ENCODE measurements around the gene GPR156. TPM values are rescaled to one million over a fixed set of nuclear protein-coding genes. Genes with fewer than 3 reads are reported as not detected.
"Not testable (repeated sequence)": the region's sequence is repeated elsewhere in the genome, so short reads cannot be mapped to it uniquely, and the experiment has no call there.

Gene GPR156
- total RNA-seq, 1 donor, result 0.42 TPM

DNA sequence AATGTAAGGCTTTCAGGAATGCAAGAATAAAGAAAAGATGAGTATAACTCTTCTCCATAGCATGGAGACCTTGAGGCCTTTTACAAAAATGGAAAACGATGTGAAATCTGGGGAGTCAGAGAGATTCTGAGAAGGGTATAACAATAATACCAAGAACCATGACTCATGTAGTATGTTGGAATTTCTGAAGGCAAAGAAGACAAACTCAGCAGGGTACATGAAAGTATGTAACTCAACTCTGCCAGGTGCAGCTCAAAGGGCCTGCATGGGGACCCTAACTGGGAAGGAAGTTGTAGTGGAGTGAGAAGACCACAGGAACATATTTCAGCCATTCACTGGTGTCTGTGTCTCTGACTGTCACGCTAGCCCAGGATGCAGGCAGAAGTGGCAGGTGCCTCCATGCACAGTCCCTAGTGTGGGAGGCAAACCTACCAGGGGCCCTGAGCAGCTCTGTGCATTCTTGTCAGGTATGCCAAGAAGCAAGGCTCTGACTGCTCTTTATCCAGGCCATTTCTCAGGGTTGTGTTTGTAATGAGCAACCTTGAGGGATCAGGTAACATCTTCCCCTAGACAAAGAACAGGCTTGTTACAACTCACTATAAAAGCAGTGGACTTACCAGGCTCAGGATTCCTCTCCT is 57.2 kb downstream of the GPR156 start:
- Histone ChIP-seq H3K4me1 (ENCODE audit: insufficient read depth, low read length) (no peaks in the 10 kb centered on the region), H3K9me3 (ENCODE audit: low read depth, low read length) (no peaks in the 10 kb centered on the region), H3K4me3 (ENCODE audit: low read length) (no peak overlapping the region), H3K27me3 (ENCODE audit: insufficient read depth, low read length) (no peaks in the 10 kb centered on the region)

DNA sequence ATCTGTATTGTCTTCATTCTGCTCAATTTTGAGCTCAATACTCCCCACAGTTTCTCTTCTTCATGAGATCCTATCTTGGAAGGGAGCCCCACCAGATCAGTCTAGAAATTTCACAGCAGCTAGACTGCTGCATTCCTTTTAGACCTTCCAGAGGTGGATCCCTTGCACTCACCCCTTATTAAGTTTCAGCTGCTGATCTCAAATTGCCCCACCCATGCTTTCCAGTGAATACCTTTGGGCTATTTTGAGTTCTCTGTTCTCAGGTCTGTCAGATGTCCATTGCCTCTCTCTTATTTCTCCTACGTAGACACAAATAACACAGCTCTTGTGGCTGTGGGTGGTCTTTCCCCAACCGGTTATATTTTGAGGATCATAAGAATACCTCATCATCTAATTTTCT is 60.8 kb downstream of the GPR156 start:
- H3K4me3 ChIP-seq (ENCODE audit: low read length), result no peak overlapping the region
- H3K27me3 ChIP-seq (ENCODE audit: insufficient read depth, low read length), result no peaks in the 10 kb centered on the region
- no peaks in the 10 kb centered on the region for H3K9me3 ChIP-seq (ENCODE audit: low read depth, low read length)
- H3K4me1 ChIP-seq (ENCODE audit: insufficient read depth, low read length), result no peaks in the 10 kb centered on the region

DNA sequence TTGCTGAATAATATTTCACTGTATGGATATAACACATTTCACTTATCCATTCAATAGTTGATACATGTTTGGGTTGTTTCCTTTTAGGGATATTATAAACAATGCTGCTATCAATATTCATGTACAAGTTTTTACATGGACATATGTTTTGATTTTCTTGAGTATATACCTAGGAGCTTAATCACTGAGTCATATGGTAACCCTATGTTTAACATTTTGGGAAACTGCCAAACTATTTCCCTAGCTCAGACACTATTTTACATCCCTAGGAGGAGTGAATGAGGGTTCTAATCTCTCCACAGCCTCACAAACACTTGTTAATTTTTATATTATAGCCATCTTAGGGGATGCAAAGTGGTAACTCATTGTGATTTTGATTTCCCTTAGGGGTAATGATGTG is 66.0 kb downstream of the GPR156 start:
- Histone ChIP-seq H3K27me3 (ENCODE audit: insufficient read depth, low read length) (no peaks in the 10 kb centered on the region), H3K4me3 (ENCODE audit: low read length) (no peak overlapping the region), H3K9me3 (ENCODE audit: low read depth, low read length) (no peaks in the 10 kb centered on the region), H3K4me1 (ENCODE audit: insufficient read depth, low read length) (no peaks in the 10 kb centered on the region)

DNA sequence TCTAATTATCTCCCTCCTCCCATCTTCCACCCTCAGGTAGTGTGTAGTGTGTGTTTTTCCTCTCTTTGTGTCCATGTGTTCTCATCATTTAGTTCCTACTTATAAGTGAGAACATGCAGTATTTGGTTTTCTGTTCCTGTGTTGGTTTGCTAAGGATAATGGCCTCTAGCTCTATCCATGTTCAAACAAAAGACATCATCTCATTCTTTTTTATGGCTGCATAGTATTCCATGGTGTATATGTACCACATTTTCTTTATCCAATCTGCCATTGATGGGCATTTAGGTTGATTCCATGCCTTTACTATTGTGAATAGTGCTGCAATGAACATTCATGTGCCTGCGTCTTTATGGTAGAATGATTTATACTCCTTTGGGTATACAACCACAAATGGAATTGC is 68.4 kb downstream of the GPR156 start:
- not testable (repeated sequence) for H3K27me3 ChIP-seq (ENCODE audit: insufficient read depth, low read length); H3K4me1 ChIP-seq (ENCODE audit: insufficient read depth, low read length); H3K9me3 ChIP-seq (ENCODE audit: low read depth, low read length); H3K4me3 ChIP-seq (ENCODE audit: low read length)

DNA sequence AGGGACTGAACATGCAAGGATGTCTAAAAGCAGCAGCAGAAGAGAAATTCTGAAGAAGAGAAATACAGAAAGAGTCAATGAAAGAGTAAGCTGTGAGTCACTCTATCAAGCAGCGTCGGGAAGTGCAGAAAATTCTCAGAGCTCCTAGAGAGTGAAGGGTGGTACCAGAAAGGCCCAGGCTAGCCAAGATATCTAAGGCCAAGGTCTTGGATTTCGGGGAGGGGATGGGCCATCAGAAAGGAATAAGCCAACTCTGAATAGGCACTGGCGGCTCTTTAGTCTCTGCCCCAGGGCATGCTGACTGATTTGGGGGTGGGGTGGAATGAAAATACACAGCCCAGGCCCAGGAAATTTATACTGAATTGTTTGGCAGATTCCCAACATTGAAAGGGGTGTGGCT is 70.8 kb downstream of the GPR156 start:
- no peaks in the 10 kb centered on the region for H3K27me3 ChIP-seq (ENCODE audit: insufficient read depth, low read length)
- no peaks in the 10 kb centered on the region for H3K9me3 ChIP-seq (ENCODE audit: low read depth, low read length)
- peaks cover 4% of the 10 kb centered on the region for H3K4me1 ChIP-seq (ENCODE audit: insufficient read depth, low read length)
- H3K4me3 ChIP-seq (ENCODE audit: low read length), result no peak overlapping the region

DNA sequence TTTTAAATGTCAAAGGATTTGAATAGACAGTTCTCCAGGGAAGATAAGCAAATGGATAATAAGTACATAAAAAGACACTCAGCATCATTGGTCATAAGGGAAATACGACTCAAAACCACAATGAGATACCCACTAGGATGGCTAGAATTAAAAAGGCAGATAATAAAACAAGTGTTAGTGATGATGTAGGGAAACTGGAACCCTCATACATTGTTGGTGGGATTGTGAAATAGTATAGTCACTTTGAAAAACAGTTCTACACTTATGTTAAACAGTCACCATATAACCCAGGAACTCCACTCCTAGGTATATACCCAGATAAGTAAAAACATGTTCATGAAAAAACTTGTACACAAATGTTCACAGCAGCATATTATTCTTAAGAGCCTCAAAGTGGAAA is 72.5 kb downstream of the GPR156 start:
- Histone ChIP-seq H3K4me3 (ENCODE audit: low read length) (no peak overlapping the region), H3K4me1 (ENCODE audit: insufficient read depth, low read length) (peaks cover 4% of the 10 kb centered on the region), H3K27me3 (ENCODE audit: insufficient read depth, low read length) (no peaks in the 10 kb centered on the region), H3K9me3 (ENCODE audit: low read depth, low read length) (no peaks in the 10 kb centered on the region)

DNA sequence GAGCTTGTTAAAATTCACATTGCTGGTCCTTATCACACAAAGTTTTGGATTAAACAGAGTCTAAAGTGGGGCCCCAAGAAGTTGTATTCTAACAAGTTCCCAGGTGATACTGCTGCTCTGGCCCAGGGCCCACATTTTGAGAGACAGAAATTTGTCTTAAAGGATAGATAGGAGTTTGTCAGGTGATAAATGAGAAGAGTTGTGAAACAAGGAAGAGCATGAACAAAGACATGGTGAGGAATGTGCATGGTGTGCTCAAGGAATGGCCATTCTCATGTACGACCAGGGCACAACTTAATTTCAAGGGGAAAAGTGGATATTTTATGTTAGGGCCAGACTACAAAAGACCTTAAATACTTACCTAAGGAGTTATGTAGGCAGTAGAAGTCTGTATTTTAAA is 75.6 kb downstream of the GPR156 start:
- Histone ChIP-seq H3K27me3 (ENCODE audit: insufficient read depth, low read length) (no peaks in the 10 kb centered on the region), H3K4me3 (ENCODE audit: low read length) (no peak overlapping the region), H3K9me3 (ENCODE audit: low read depth, low read length) (no peaks in the 10 kb centered on the region), H3K4me1 (ENCODE audit: insufficient read depth, low read length) (peaks cover 15% of the 10 kb centered on the region)

DNA sequence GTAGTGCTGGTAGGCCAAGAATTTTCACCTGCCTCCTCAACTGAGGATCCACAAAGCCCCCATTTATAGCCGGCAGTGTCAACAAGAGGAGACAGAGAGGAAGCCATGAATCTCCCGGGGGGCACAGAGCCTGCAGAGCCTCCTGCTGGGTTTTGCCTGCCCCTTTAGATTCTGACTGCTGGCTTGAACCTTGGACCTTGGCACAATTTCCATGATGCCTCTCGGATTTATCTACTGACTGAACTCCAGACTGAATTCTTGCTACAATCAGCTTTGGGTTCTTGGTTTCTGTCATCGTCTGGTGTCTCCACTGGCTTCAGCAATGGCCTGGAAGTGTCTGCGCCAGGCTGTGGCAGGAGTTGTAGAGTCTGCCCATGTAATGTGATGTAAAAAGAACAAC is 80.7 kb downstream of the GPR156 start:
- H3K4me3 ChIP-seq (ENCODE audit: low read length), result no peak overlapping the region
- peaks cover 33% of the 10 kb centered on the region for H3K4me1 ChIP-seq (ENCODE audit: insufficient read depth, low read length)
- no peaks in the 10 kb centered on the region for H3K9me3 ChIP-seq (ENCODE audit: low read depth, low read length)
- H3K27me3 ChIP-seq (ENCODE audit: insufficient read depth, low read length), result no peaks in the 10 kb centered on the region

DNA sequence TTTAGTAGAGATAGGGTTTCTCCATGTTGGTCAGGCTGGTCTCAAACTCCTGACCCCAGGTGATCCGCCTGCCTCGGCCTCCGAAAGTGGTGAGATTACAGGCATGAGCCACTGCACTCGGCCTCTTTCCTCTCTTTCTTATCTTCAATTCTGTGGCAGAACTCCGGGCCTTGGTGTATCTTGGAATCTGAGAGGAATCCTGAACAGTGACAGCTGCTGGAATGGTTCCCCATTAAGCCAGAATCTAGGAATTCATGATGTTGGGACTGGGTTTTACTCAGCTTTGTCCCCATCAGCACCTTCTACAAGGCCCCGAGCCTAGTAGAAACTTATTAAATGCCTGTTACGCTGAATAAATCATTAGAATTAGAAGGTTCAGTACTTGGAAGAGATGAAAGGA is 81.4 kb downstream of the GPR156 start:
- Histone ChIP-seq H3K9me3 (ENCODE audit: low read depth, low read length) (no peaks in the 10 kb centered on the region), H3K4me1 (ENCODE audit: insufficient read depth, low read length) (peaks cover 33% of the 10 kb centered on the region), H3K27me3 (ENCODE audit: insufficient read depth, low read length) (no peaks in the 10 kb centered on the region), H3K4me3 (ENCODE audit: low read length) (no peak overlapping the region)

DNA sequence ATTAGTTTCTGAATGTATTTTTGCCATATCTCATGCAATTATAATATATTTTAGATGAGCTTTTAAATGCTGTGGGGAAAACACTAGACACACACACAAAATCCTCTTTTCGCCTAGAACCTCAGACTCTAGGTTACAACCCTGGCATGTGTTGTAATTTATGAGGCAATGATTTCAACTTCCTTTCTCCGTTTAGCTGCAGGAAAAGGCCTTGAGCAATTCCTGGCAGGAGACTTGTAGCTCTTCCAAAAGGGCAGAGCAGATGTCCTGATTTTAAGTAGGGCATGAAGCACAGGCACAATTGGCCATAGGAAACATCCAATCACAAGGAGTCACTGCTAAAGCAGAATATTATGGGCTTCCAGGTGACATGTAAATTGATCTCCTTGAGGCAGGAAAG is 82.0 kb downstream of the GPR156 start:
- Histone ChIP-seq H3K27me3 (ENCODE audit: insufficient read depth, low read length) (no peaks in the 10 kb centered on the region), H3K4me1 (ENCODE audit: insufficient read depth, low read length) (peaks cover 33% of the 10 kb centered on the region), H3K9me3 (ENCODE audit: low read depth, low read length) (no peaks in the 10 kb centered on the region), H3K4me3 (ENCODE audit: low read length) (no peak overlapping the region)

DNA sequence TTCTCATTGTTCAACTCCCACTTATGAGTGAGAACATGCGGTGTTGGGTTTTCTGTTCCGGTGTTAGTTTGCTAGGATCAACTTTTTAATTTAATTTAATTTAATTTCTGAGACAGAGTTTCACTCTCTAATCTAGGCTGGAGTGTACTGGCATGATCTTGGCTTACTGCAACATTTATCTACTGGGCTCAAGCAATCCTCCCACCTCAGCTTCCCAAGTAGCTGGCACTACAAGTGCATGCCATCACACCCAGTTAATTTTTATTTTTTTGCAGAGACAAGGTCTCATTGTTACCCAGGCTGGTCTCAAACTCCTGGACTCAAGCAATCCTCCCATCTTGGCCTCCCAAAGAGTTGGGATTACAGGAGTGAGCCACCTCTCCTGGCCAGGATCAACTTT is 82.7 kb downstream of the GPR156 start:
- H3K4me3 ChIP-seq (ENCODE audit: low read length), result no peak overlapping the region
- no peaks in the 10 kb centered on the region for H3K9me3 ChIP-seq (ENCODE audit: low read depth, low read length)
- H3K27me3 ChIP-seq (ENCODE audit: insufficient read depth, low read length), result no peaks in the 10 kb centered on the region
- H3K4me1 ChIP-seq (ENCODE audit: insufficient read depth, low read length), result peaks cover 33% of the 10 kb centered on the region

DNA sequence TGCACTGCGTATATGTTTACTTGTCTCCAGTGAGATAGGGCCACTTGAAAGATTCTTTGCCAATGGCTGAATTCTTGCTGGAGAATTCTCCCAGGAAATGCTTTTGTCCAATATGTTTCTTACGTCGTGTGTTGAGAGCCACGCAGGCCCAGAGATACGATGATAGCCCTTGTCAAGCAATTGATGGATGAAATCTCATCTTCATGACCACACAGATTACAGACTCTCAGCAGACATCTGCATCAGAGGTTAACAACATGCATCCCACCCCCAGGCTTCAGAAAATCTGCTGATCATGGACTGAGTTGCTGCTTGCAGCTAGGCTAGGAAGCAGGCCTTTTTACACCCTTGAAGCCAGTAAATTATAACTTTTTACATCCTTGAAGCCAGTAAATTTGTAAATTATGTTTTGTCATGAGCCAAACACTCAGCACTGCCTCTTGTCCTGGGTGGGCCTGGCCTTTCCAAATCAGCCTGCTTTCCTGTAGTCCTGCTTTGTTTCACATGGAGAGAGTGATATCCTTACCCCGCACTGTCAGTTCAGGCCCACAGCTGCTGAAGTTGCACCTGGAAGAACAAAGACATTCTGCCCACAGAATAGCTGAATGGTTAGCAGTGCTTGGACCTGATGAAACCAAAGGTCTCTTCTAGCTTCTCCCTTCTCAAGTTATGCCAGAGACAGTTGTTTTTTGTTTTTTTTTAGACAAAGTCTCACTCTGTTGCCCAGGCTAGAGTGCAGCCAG is 84.4 kb downstream of the GPR156 start:
- H3K4me1 ChIP-seq (ENCODE audit: insufficient read depth, low read length), result peaks cover 32% of the 10 kb centered on the region
- H3K27me3 ChIP-seq (ENCODE audit: insufficient read depth, low read length), result no peaks in the 10 kb centered on the region
- no peaks in the 10 kb centered on the region for H3K9me3 ChIP-seq (ENCODE audit: low read depth, low read length)
- H3K4me3 ChIP-seq (ENCODE audit: low read length), result no peak overlapping the region

DNA sequence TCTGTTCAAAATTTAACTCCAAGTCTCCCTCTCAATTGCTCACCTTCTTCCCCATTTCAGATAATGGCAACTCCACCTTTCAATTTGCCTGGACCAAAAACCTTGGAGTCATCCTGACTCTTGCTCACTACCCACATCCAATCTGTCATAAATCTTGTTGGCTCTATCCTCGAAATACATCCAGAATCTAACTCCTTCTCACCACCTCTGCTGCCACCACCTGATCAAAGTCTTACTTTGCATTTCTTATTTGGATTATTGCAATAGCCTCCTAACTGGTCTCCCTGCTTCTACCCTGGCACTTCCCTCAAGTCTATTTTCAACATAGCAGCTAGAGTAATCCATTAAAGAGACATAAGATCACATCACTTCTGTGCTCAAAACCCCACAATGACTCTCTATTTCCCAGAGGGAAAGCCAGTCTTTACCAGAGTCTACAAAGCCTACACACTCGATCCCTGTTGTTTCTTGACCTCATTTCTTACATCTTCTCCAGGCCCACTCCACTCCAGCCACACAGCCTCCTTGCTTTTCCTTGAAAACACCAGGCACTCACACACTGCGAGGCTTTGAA is 86.6 kb downstream of the GPR156 start:
- Histone ChIP-seq H3K9me3 (ENCODE audit: low read depth, low read length) (no peaks in the 10 kb centered on the region), H3K4me3 (ENCODE audit: low read length) (no peak overlapping the region), H3K4me1 (ENCODE audit: insufficient read depth, low read length) (peaks cover 12% of the 10 kb centered on the region), H3K27me3 (ENCODE audit: insufficient read depth, low read length) (no peaks in the 10 kb centered on the region)

DNA sequence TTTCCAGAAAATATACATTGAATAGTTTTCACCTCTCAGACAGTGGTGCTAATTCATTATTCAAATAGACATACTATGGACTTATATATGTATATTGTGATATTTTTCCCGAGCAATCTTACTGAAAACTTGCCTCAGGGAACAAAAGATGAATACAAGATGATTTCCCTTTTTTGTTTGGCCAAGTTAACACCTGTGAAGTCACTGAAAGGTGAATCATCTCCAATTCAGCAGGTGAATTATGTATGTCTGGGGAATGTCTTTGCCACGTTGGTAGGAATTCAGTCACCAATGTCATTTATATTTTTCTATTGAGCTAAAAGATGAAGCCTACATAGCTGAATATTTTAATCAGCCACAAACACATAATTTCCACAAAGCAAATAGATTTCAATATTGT is 88.2 kb downstream of the GPR156 start:
- Histone ChIP-seq H3K4me1 (ENCODE audit: insufficient read depth, low read length) (no peaks in the 10 kb centered on the region), H3K9me3 (ENCODE audit: low read depth, low read length) (no peaks in the 10 kb centered on the region), H3K4me3 (ENCODE audit: low read length) (no peak overlapping the region), H3K27me3 (ENCODE audit: insufficient read depth, low read length) (no peaks in the 10 kb centered on the region)

DNA sequence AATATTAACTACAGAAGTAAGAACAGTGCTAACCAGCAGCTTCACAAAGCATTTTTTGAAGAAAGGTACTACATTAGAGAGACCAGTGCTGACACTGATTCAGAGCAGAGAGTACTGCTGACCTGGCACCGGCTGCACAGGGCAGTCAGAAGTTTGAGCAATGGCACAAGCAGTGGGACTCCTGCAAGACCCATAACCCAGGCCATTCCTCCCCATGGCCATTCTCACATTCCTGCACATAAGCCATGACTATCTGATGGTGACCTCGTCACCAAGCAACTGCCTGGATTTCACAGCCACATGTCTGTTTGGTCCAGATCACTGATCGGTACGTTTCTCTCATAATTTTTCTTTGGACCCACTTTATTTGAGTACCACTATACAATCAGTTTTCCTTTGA is 88.7 kb downstream of the GPR156 start:
- Histone ChIP-seq H3K27me3 (ENCODE audit: insufficient read depth, low read length) (no peaks in the 10 kb centered on the region), H3K4me1 (ENCODE audit: insufficient read depth, low read length) (no peaks in the 10 kb centered on the region), H3K4me3 (ENCODE audit: low read length) (no peak overlapping the region), H3K9me3 (ENCODE audit: low read depth, low read length) (no peaks in the 10 kb centered on the region)

DNA sequence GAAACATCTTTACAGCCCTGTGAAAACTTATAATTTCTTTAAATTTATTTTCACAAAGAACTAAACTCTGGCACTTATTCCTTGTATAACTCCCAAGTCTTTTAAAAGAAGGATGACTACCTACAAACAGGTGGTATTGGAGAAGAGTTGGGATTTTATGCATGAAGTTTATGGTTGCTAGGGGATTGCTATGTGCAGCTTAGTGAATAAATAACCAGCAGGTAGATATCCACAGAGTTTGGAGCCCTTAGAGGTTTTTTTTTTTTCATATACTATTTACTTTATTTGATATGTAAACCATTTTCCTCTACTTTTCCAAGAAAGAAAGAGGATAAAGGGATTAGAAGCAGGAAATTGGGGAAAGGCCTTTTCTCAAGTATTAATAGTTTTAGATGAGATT is 91.5 kb downstream of the GPR156 start:
- H3K9me3 ChIP-seq (ENCODE audit: low read depth, low read length), result no peaks in the 10 kb centered on the region

More for the DNA sequence above, 91.5 kb downstream of the GPR156 start:
- H3K4me3 ChIP-seq (ENCODE audit: low read length), result no peak overlapping the region
- H3K4me1 ChIP-seq (ENCODE audit: insufficient read depth, low read length), result no peaks in the 10 kb centered on the region
- H3K27me3 ChIP-seq (ENCODE audit: insufficient read depth, low read length), result no peaks in the 10 kb centered on the region

Measured in mononuclear cell (primary cell).